GM18502 (cell line): ENCODE results near the gene RPTOR.

ENCODE experiments used
- ATAC-seq: cut with Tn5 transposase; IDR thresholded peaks from one replicate; pipeline ENCODE4 v1.9.1; 2021; ENCODE audit warnings: mild to moderate bottlenecking; ENCODE audit not compliant: unreplicated experiment, poor library complexity

RPTOR gene

DNA sequence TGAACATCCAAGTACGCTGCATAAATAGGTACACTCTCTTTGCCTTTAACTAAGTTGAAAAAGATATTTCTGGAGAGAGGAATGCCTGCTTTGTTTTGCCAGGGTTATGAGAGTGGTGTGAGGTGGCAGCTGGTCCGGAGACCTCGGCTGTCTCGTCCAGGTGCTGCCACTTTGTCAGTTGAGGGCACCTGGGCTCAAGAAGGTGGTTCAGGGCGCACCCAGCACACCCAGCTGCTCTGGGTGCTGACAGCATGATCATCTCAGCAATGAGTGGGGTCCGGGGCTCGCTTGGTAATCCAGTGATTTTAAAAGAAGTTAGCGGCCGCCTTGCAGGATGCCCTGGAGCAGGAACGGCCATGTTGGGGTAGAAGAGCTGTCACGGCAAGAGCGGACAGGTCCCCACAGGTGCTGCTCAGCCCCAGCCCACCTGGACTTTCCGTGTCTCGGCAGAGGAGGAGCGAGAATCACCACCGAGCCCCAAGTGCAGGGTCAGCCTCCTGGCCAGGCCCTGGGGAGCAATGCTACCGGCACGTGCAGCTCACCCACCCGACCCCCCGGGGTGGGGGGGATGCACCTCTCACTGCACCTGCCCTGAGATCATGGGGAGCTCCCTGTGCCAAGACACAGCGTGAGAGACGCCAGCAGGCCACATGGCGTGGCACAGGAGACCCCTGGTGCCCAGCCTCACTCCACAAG lies 379.6 kb downstream of the RPTOR start:
- no peak for ATAC-seq

DNA sequence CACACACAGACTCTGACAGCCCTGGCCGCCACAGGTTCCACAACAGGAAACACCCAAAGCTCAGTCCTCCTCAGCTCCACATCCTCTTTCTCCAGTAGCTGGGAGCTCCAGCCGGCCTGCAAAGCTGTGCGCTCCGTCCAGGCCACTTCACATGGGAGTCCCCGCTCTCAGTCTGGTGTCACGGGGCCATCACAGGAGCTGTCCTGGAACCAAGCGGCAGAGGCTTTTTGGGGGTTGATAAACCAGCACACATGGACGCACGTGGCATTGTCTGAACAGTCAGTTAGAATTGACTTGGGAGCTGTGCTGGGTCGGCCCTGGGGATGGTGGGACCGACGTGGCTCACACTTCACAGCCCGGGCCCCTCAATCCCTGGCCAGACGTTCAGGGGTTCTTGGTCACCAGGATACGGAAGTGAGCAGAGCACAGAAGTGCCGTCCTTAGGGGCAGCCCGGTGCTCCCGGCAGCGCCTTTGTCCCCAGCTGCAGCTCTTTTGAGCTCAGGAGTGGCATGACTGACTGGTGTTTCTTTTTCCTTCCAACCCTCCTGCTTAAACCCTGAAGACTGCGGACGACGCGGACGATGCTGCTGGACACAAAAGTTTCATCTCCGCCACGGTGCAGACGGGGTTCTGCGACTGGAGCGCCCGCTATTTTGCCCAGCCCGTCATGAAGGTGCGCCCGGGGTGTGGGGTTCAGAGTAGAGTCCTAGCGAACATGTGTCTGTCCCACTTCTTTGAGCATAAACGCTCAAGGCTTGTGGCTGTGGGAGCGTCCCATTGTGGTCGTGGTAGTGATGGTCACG lies 380.4 kb downstream of the RPTOR start:
- no peak for ATAC-seq

DNA sequence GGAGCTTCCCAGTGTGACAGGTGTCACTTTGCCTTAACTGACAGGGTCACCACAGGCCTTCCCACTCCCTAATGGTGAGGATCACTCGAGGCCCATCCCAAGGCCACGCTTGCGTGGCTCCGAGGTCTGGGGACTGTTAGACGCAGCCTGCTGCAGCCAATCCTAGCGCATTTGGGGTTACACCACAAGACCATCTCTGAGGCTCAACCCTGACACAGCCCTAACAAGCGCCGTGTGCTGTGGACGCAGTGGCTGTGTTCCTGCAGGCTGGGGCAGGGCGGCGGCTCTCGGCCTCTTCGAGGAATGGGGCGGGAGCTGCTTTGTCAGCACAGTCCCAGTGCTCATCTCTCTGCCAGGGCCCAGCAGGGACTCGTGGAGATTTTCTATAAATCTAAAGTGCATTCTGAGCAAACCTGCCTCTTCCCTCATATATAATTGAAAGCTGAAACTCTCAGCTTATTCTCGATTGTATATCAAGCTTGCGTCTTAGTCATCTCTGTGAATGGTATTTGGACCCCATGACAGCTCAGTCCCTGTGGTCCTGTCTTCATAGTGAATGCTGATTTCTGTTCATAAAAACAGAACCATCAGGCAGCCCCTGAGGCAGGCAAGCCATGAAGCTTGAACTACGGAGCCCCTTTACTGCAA lies 381.2 kb downstream of the RPTOR start:
- no peak for ATAC-seq

GRCh38 chr17:80926591-80927250 lies 382.1 kb downstream of the RPTOR start:
- no peak for ATAC-seq

- no peak for ATAC-seq
Measured at GRCh38 chr17:80927791-80928216, 383.2 kb downstream of the RPTOR start.

DNA sequence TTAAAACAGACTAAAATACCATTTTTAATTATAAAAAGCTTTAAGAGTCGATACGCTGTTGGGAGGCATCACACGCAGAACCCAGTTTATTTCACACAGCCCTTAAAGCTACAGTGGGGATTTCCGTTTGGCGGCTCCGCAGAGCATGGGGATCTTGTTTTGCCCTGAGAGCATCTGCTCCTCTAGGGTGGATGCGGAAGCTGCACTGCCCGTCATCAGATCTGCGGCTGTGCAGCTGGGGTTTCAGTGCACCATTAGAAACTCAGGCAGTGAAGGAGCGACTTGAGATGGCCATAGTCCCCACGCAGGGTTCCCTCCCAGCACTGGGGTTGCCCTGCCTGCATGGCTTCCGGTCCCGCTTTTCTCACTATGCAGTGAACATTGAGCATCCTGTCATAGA lies 384.8 kb downstream of the RPTOR start:
- ATAC-seq: no peak

- no peak for ATAC-seq
Measured at GRCh38 chr17:80930335-80931279, 386.0 kb downstream of the RPTOR start.

DNA sequence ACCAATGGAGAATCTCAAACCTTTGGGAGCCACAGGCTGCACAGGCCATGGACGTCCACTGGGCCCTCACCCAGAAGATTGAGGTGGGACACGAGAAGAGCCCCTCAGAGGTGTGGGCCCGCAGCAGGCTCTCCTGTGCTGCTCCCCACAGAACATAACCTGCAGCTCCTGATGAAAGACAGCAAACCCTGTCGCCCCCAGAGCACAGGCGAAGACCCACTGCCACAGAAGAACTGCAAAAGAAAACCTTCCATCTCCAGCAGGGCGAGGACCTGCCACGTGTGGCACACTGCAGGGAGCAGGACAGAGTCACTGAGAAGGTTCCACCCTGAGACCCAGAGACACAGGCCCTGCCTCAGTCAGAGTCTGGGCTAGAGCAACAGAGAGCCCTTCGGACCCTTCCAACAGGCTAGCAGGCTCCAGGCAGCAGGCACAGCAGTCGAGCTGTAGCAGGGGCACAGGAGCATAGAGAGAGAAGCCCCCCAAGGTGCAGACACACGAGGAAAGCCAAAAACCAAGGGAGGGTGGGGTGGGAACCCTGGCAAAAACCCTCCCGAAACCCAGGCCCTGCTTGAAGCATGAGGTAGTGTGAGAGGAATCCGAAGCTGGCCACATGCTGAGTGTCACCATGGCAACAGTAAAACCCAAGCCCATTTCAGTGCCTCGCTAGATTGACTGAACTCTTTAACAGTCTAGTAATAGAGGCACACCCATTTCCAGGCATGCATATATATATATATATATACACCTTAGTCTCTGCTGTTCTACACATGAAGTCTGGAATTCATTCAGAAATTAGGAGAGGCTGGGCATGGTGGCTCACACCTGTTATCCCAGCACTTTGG lies 387.0 kb downstream of the RPTOR start:
- ATAC-seq: no peak

DNA sequence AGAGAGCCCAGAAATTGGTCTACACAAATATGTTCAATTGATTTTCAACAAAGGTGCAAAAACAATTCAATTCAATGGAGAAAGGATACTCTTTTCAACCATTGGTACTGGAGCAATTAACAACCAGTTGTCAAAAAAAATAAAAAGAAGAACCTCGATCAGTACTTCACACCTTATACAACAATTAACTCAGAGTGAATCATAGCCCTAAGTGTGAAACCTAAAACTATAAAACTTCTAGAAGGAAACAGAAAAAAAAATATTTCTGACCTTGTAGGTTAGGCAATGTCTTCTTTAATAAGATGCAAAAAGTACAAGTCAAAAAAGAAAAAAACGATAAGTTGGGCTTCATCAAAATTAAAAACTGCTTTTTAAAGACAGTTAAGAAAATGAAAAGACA lies 390.9 kb downstream of the RPTOR start:
- no peak for ATAC-seq

DNA sequence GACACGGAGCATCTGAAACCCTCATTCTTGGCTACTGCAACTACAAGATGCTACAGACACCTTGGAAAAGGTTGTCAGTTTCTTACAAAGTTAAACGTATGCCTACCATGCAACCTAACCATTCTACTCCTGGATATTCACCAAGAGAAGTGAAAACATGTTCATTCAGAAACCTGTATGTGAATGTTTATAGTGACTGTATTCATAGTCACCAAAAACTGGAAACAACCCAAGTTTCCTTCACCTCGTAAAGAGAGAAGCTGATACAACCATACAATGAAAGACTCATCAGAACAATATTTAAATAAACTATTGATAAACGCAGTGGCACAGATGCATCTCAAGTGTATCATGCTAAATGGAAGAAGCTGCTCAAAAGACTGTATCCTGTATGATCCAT lies 391.6 kb downstream of the RPTOR start:
- ATAC-seq: no peak

- ATAC-seq: no peak
Measured at GRCh38 chr17:80936723-80937122, 392.1 kb downstream of the RPTOR start.

DNA sequence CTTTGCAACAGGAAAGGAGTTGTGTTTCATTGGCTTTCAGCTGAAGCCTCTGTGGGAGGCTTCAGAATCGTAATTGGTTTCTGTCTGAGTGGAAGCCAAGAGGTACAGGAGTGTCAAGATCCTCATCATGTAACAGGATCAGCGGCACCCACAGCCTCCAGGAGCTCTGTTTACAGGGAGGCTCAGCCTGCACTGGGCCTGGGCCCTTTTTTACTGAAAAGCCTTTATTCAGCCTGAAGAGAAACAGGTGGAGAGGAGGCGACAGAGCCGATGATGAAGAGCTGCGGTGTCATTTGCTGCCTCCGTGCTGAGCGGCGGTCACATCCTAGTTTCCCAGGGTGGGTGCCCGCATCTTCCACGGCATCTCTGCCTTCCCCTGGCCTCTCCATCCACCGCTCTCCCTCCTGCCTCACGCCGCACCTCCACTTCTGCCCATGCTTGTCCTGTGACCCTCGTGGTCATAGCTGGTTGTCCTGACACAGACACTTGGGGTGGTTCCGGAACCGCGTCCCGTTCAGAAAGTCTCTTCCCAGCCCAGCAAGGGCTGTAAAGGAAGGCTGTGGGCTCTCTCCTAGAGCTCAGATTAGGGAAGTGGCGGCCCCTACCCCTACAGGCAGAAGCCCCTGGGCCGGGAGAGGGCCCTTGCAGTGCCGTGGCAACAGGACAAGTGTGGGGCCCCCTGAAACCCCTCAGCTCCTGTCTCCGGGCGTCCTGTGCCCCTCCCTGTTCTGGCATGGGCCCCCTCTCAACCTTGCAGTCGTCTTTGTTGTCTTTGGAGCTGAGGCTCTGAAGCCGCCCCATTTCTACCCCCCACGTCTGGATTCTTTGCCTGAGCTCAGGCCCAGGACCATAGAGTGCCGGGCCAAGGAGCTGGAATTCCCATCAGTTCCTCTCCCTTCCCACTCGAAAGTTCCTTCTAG lies 393.1 kb downstream of the RPTOR start:
- ATAC-seq: no peak

- no peak for ATAC-seq
Measured at GRCh38 chr17:80938556-80938955, 393.9 kb downstream of the RPTOR start.

DNA sequence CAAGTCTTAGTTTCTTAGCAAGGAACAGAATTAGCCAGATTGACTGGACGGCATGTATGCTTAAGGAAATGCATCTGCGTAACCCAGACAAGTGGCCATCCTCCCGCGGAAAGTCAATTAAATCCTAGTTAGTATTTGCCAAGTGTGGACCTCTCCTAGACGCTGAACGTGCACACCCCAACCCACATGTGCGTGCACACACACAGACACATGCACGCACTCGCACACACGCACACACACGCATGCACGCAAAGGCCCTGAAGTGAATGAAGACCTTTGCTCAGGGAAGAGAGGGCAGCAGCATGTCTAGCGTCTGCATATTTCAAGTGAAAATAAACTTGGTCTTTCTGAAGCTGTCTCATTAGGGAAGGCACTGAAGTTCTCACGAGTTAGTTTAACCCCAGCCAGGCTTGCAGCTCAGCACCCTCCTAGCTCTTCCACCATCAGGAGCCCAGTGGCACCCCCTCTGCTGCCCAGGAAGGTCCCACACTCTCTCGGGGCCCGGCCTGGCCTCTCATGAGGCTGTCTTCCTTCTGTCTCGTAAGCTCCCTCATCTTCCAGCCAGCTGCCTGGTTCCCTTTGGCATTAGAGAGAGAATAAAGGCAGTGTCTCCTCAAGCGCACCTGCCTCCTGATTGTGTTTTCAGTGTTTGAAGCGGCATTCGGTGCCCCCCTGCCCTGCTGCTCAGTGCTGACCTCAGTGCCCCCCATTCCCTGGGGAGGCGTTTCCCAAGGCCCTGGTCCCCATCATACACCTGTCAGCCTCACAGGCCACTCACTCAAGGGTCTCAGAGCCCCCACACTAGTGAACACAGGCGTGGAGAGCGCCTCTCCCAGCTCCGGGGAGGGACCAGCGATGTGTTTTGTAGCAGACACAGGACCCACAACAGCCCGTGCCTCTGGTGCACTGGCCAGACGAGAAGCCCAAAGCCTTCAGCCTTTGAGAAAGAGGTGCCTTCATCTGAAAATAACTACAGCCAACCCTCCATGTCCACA lies 394.8 kb downstream of the RPTOR start:
- no peak for ATAC-seq

DNA sequence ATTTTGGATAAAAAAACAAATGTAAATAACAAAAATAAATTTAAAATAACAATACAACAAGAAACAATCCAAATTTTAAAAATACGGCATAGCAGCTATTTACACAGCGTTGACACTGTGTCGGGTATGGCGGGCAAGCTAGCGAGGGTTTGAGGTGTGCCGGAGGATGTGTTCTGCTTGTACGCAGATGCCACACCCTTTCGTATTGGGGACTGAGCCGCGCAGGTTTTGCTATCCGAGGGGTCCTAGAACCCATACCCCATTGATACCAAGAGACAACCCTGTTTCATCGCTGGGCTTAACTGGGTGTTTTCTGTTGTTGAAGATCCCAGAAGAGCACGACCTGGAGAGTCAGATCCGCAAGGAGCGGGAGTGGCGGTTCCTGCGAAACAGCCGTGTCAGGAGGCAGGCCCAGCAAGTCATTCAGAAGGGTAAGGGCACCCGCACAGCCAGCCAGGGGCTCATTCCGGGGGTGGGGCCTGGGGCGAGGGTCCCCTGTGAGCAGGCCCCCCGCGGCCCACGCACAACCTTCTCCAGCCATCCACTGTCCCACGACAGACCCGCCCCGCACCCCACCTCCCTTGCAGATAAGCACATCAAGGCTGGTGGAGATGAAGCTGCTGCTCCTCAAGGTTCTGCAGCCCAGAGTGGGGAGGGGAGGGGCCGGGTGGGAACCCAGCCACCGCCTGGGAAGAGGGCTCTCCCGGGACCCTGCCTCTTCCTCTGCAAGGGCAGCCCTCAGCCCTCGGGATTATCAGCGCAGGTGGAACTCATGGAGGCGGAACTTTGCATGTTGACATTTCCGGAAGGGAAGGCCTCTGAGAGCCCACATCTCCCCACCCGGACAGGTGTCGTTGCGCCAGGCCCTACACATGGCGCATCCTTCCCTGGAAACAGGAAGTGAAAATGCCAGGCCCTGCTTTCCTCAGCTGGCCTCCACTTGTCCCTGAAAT lies 395.8 kb downstream of the RPTOR start:
- no peak for ATAC-seq

DNA sequence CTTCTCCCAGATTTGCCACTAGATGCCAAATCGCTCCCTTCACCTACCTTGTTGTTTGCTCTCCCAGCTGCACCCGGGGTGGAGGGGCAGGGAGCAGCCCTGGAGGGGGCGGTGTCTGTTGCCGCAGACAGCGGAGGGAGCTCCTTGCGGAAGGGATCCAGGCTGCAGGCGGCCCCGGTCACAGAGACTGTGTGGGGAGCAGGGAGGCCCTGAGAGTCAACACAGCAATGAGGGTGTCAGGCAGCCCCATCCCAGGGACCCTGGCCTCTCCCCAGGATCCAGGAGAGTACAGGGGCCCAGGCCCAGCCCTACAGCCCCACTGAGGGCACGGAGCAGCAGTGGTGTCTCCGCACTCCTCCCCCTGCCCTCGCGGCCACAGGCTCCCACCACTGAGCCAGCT lies 396.5 kb downstream of the RPTOR start:
- no peak for ATAC-seq
